ENCODE measurements around the gene PYGO1.

GRCh38 chr15:55515491-55515890 lies 72.7 kb downstream of the PYGO1 start:
- TF ChIP-seq TOX (CRISPR knock-in tag; IDR thresholded peaks at IDR 0.05; ENCODE audit: borderline replicate concordance), result no peak
- TF ChIP-seq SNAI2 (CRISPR knock-in tag; IDR thresholded peaks at IDR 0.05), result no peak
- no peak for TF ChIP-seq TCF4 (CRISPR knock-in tag; IDR thresholded peaks at IDR 0.05; ENCODE audit: borderline replicate concordance)
